Measurements from ENCODE around the gene KRT72. TPM values are rescaled to one million over a fixed set of nuclear protein-coding genes. Genes with fewer than 3 reads are reported as not detected.

KRT72 gene
- polyA plus RNA-seq, 1 donor (not counting 4 experiments of a cell fraction or from before 2014, with no cell fraction given) = not detected

GRCh38 chr12:52614381-52615207 is 13.3 kb upstream of the KRT72 start:
- Histone ChIP-seq H3K9me3 (ENCODE audit: control insufficient read depth, low read depth, low read length) (no peaks in the 10 kb centered on the region), H3K27ac (ENCODE audit: control insufficient read depth, insufficient read depth, low read length) (no peak overlapping the region), H3K9ac (ENCODE audit: control insufficient read depth, extremely low read depth, insufficient read depth, low read length) (no peak overlapping the region), H3K4me3 (ENCODE audit: control insufficient read depth in 2 of 3, extremely low read depth in 1 of 3, insufficient read depth in 2 of 3, low read depth in 1 of 3, low read length in 3 of 3) (no peak overlapping the region), H4K20me1 (ENCODE audit: control insufficient read depth, extremely low read depth, insufficient read depth, low read length) (no peaks in the 10 kb centered on the region), H3K36me3 (ENCODE audit: control insufficient read depth in 2 of 2, extremely low read depth in 1 of 2, insufficient read depth in 2 of 2, low read length in 2 of 2) (no peaks in the 10 kb centered on the region), H3K9me1 (ENCODE audit: control insufficient read depth, extremely low read depth, insufficient read depth, low read length) (no peaks in the 10 kb centered on the region), H3K4me2 (ENCODE audit: control insufficient read depth, extremely low read depth, insufficient read depth, low read depth, low read length) (no peak overlapping the region), H3K4me1 (ENCODE audit: control insufficient read depth, extremely low read depth, insufficient read depth, low read length) (no peaks in the 10 kb centered on the region), H2AFZ (ENCODE audit: control insufficient read depth, low read length) (no peak overlapping the region), H3K27me3 (ENCODE audit: control insufficient read depth, extremely low read depth, insufficient read depth, low read length) (peaks cover 23% of the 10 kb centered on the region), H3K79me2 (ENCODE audit: control insufficient read depth, insufficient read depth, low read length) (no peaks in the 10 kb centered on the region)
- DNase-seq (ENCODE audit: low read depth, low spot score) (no peak), FAIRE-seq (no peak)
- dilution Hi-C loops (cut with MboI; ENCODE audit: extremely low pct_ligation_motif_present, low sequenced_read_pairs) = no loop called here
- TF ChIP-seq CTCF (optimal IDR thresholded peaks at IDR 0.05 in 1 of 3, IDR thresholded peaks at IDR 0.05 in 1 of 3, conservative IDR thresholded peaks at IDR 0.05 in 1 of 3; ENCODE audit: extremely low read depth in 1 of 3, insufficient read depth in 2 of 3, low read length in 3 of 3) = no peak
- TF ChIP-seq EZH2 (IDR thresholded peaks at IDR 0.05; ENCODE audit: low read length) = no peak

GRCh38 chr12:52613384-52614030 is 12.2 kb upstream of the KRT72 start:
- Histone ChIP-seq H3K4me3 (ENCODE audit: control insufficient read depth in 2 of 3, extremely low read depth in 1 of 3, insufficient read depth in 2 of 3, low read depth in 1 of 3, low read length in 3 of 3) (no peak overlapping the region), H2AFZ (ENCODE audit: control insufficient read depth, low read length) (no peak overlapping the region), H3K79me2 (ENCODE audit: control insufficient read depth, insufficient read depth, low read length) (no peaks in the 10 kb centered on the region), H3K4me2 (ENCODE audit: control insufficient read depth, extremely low read depth, insufficient read depth, low read depth, low read length) (no peak overlapping the region), H3K9me3 (ENCODE audit: control insufficient read depth, low read depth, low read length) (no peaks in the 10 kb centered on the region), H3K9ac (ENCODE audit: control insufficient read depth, extremely low read depth, insufficient read depth, low read length) (no peak overlapping the region), H3K4me1 (ENCODE audit: control insufficient read depth, extremely low read depth, insufficient read depth, low read length) (no peaks in the 10 kb centered on the region), H4K20me1 (ENCODE audit: control insufficient read depth, extremely low read depth, insufficient read depth, low read length) (no peaks in the 10 kb centered on the region), H3K36me3 (ENCODE audit: control insufficient read depth in 2 of 2, extremely low read depth in 1 of 2, insufficient read depth in 2 of 2, low read length in 2 of 2) (no peaks in the 10 kb centered on the region), H3K27ac (ENCODE audit: control insufficient read depth, insufficient read depth, low read length) (no peak overlapping the region), H3K9me1 (ENCODE audit: control insufficient read depth, extremely low read depth, insufficient read depth, low read length) (no peaks in the 10 kb centered on the region), H3K27me3 (ENCODE audit: control insufficient read depth, extremely low read depth, insufficient read depth, low read length) (peaks cover 23% of the 10 kb centered on the region)
- dilution Hi-C loops (cut with MboI; ENCODE audit: extremely low pct_ligation_motif_present, low sequenced_read_pairs) = no loop called here
- no peak for TF ChIP-seq EZH2 (IDR thresholded peaks at IDR 0.05; ENCODE audit: low read length)
- TF ChIP-seq CTCF (optimal IDR thresholded peaks at IDR 0.05 in 1 of 3, IDR thresholded peaks at IDR 0.05 in 1 of 3, conservative IDR thresholded peaks at IDR 0.05 in 1 of 3; ENCODE audit: extremely low read depth in 1 of 3, insufficient read depth in 2 of 3, low read length in 3 of 3) = no peak
- no peak for FAIRE-seq
- DNase-seq (ENCODE audit: low read depth, low spot score) = no peak

All from keratinocyte (primary cell).